ENCODE data around the gene KIF12. TPM values are rescaled to one million over a fixed set of nuclear protein-coding genes. Genes with fewer than 3 reads are reported as not detected.
"Not testable (repeated sequence)": the region's sequence is repeated elsewhere in the genome, so short reads cannot be mapped to it uniquely, and the experiment has no call there.

The KIF12 gene
- polyA plus RNA-seq, 1 donor (not counting 4 experiments of a cell fraction or from before 2014, with no cell fraction given), result 1.5 TPM

GRCh38 chr9:114046875-114047274 is 52.2 kb downstream of the KIF12 start:
- DNase-seq (ENCODE audit: low read depth, low spot score), result no peak
- H3K36me3 ChIP-seq (ENCODE audit: control insufficient read depth in 2 of 2, extremely low read depth in 1 of 2, insufficient read depth in 2 of 2, low read length in 2 of 2), result peaks cover 0 to 18% of the 10 kb centered on the region in 2 experiments
- FAIRE-seq, result no peak

GRCh38 chr9:114046237-114046755 is 52.8 kb downstream of the KIF12 start:
- Histone ChIP-seq H3K27ac (ENCODE audit: control insufficient read depth, insufficient read depth, low read length) (no peak overlapping the region), H3K9ac (ENCODE audit: control insufficient read depth, extremely low read depth, insufficient read depth, low read length) (no peak overlapping the region), H2AFZ (ENCODE audit: control insufficient read depth, low read length) (no peak overlapping the region), H3K79me2 (ENCODE audit: control insufficient read depth, insufficient read depth, low read length) (no peaks in the 10 kb centered on the region), H3K4me2 (ENCODE audit: control insufficient read depth, extremely low read depth, insufficient read depth, low read depth, low read length) (no peak overlapping the region), H4K20me1 (ENCODE audit: control insufficient read depth, extremely low read depth, insufficient read depth, low read length) (no peaks in the 10 kb centered on the region), H3K27me3 (ENCODE audit: control insufficient read depth, extremely low read depth, insufficient read depth, low read length) (no peaks in the 10 kb centered on the region), H3K9me1 (ENCODE audit: control insufficient read depth, extremely low read depth, insufficient read depth, low read length) (no peaks in the 10 kb centered on the region), H3K36me3 (ENCODE audit: control insufficient read depth in 2 of 2, extremely low read depth in 1 of 2, insufficient read depth in 2 of 2, low read length in 2 of 2) (peaks cover 0 to 15% of the 10 kb centered on the region in 2 experiments), H3K4me1 (ENCODE audit: control insufficient read depth, extremely low read depth, insufficient read depth, low read length) (no peaks in the 10 kb centered on the region), H3K9me3 (ENCODE audit: control insufficient read depth, low read depth, low read length) (no peaks in the 10 kb centered on the region), H3K4me3 (ENCODE audit: control insufficient read depth in 2 of 3, extremely low read depth in 1 of 3, insufficient read depth in 2 of 3, low read depth in 1 of 3, low read length in 3 of 3) (no peak overlapping the region)
- no peak for TF ChIP-seq CTCF (optimal IDR thresholded peaks at IDR 0.05 in 1 of 3, IDR thresholded peaks at IDR 0.05 in 1 of 3, conservative IDR thresholded peaks at IDR 0.05 in 1 of 3; ENCODE audit: extremely low read depth in 1 of 3, insufficient read depth in 2 of 3, low read length in 3 of 3)
- no peak for DNase-seq (ENCODE audit: low read depth, low spot score)
- dilution Hi-C loops (cut with MboI; ENCODE audit: extremely low pct_ligation_motif_present, low sequenced_read_pairs), result no loop called here
- FAIRE-seq, result no peak

More at GRCh38 chr9:114046875-114047274, 52.2 kb downstream of the KIF12 start:
- TF ChIP-seq EZH2 (IDR thresholded peaks at IDR 0.05; ENCODE audit: low read length), result no peak
- TF ChIP-seq CTCF (optimal IDR thresholded peaks at IDR 0.05 in 1 of 3, IDR thresholded peaks at IDR 0.05 in 1 of 3, conservative IDR thresholded peaks at IDR 0.05 in 1 of 3; ENCODE audit: extremely low read depth in 1 of 3, insufficient read depth in 2 of 3, low read length in 3 of 3), result no peak
- dilution Hi-C loops (cut with MboI; ENCODE audit: extremely low pct_ligation_motif_present, low sequenced_read_pairs), result no loop called here
- no peaks in the 10 kb centered on the region for H3K9me3 ChIP-seq (ENCODE audit: control insufficient read depth, low read depth, low read length)
- no peaks in the 10 kb centered on the region for H3K9me1 ChIP-seq (ENCODE audit: control insufficient read depth, extremely low read depth, insufficient read depth, low read length)
- H2AFZ ChIP-seq (ENCODE audit: control insufficient read depth, low read length), result no peak overlapping the region
- no peak overlapping the region for H3K4me3 ChIP-seq (ENCODE audit: control insufficient read depth in 2 of 3, extremely low read depth in 1 of 3, insufficient read depth in 2 of 3, low read depth in 1 of 3, low read length in 3 of 3)
- H3K27ac ChIP-seq (ENCODE audit: control insufficient read depth, insufficient read depth, low read length), result no peak overlapping the region
- no peaks in the 10 kb centered on the region for H3K79me2 ChIP-seq (ENCODE audit: control insufficient read depth, insufficient read depth, low read length)
- no peaks in the 10 kb centered on the region for H3K4me1 ChIP-seq (ENCODE audit: control insufficient read depth, extremely low read depth, insufficient read depth, low read length)
- no peak overlapping the region for H3K9ac ChIP-seq (ENCODE audit: control insufficient read depth, extremely low read depth, insufficient read depth, low read length)
- no peaks in the 10 kb centered on the region for H4K20me1 ChIP-seq (ENCODE audit: control insufficient read depth, extremely low read depth, insufficient read depth, low read length)
- H3K27me3 ChIP-seq (ENCODE audit: control insufficient read depth, extremely low read depth, insufficient read depth, low read length), result no peaks in the 10 kb centered on the region
- no peak overlapping the region for H3K4me2 ChIP-seq (ENCODE audit: control insufficient read depth, extremely low read depth, insufficient read depth, low read depth, low read length)

GRCh38 chr9:114043660-114044059 is 55.4 kb downstream of the KIF12 start:
- H3K4me1 ChIP-seq (ENCODE audit: control insufficient read depth, extremely low read depth, insufficient read depth, low read length); H3K27ac ChIP-seq (ENCODE audit: control insufficient read depth, insufficient read depth, low read length); dilution Hi-C loops (cut with MboI; ENCODE audit: extremely low pct_ligation_motif_present, low sequenced_read_pairs); H3K4me3 ChIP-seq (ENCODE audit: control insufficient read depth in 2 of 3, extremely low read depth in 1 of 3, insufficient read depth in 2 of 3, low read depth in 1 of 3, low read length in 3 of 3); H3K27me3 ChIP-seq (ENCODE audit: control insufficient read depth, extremely low read depth, insufficient read depth, low read length); H3K9ac ChIP-seq (ENCODE audit: control insufficient read depth, extremely low read depth, insufficient read depth, low read length); H3K9me1 ChIP-seq (ENCODE audit: control insufficient read depth, extremely low read depth, insufficient read depth, low read length); DNase-seq (ENCODE audit: low read depth, low spot score); H2AFZ ChIP-seq (ENCODE audit: control insufficient read depth, low read length); H4K20me1 ChIP-seq (ENCODE audit: control insufficient read depth, extremely low read depth, insufficient read depth, low read length); H3K4me2 ChIP-seq (ENCODE audit: control insufficient read depth, extremely low read depth, insufficient read depth, low read depth, low read length); H3K36me3 ChIP-seq (ENCODE audit: control insufficient read depth in 2 of 2, extremely low read depth in 1 of 2, insufficient read depth in 2 of 2, low read length in 2 of 2); FAIRE-seq; H3K9me3 ChIP-seq (ENCODE audit: control insufficient read depth, low read depth, low read length); H3K79me2 ChIP-seq (ENCODE audit: control insufficient read depth, insufficient read depth, low read length): not testable (repeated sequence)

Data from keratinocyte (primary cell).